Measurements from ENCODE around the gene PTCRA. TPM values are rescaled to one million over a fixed set of nuclear protein-coding genes. Genes with fewer than 3 reads are reported as not detected.

PTCRA gene
- total and polyA plus RNA-seq, 2 of the 4 experiments (the other 2 are of a cell fraction), result not detected

GRCh38 chr6:42962502-42963178 is 46.8 kb downstream of the PTCRA start:
- no peak overlapping the region for H3K9ac ChIP-seq (ENCODE audit: low read depth, low read length)
- H3K4me1 ChIP-seq (ENCODE audit: control insufficient read depth, insufficient read depth, low read length), result peaks cover 7% of the 10 kb centered on the region; the same call in 1 of the 2 replicates
- BruUV-seq (replicated peaks), result no TSS peak
- POLR2A ChIA-PET (ENCODE audit: unreplicated experiment), result no interaction called here
- H3K14ac ChIP-seq (replicated peaks; ENCODE audit: low read depth, low read length), result no peak overlapping the region
- H3K23ac ChIP-seq (ENCODE audit: low read depth, low read length), result no peak overlapping the region
- CTCF ChIA-PET, result no interaction called here
- H3K4me2 ChIP-seq (ENCODE audit: low read depth, low read length), result no peak overlapping the region
- no peaks in the 10 kb centered on the region for H3K27me3 ChIP-seq (ENCODE audit: control insufficient read depth, insufficient read depth, low read length)
- no peak overlapping the region for H2AFZ ChIP-seq (replicated peaks; ENCODE audit: low read length, poor library complexity)
- no peak overlapping the region for H3K18ac ChIP-seq (ENCODE audit: low read depth, low read length)
- no peak overlapping the region for H4K5ac ChIP-seq (ENCODE audit: low read depth, low read length)
- H3K56ac ChIP-seq (ENCODE audit: extremely low read depth, insufficient read depth, low read length), result no peak overlapping the region
- H3K36me3 ChIP-seq (ENCODE audit: control insufficient read depth, insufficient read depth, low read length), result peaks cover 40% of the 10 kb centered on the region
- H2BK15ac ChIP-seq (ENCODE audit: low read depth, low read length), result no peak overlapping the region
- no peak overlapping the region for H3K27ac ChIP-seq (ENCODE audit: insufficient read depth, low read length)
- no peak overlapping the region for H3K4me3 ChIP-seq (ENCODE audit: insufficient read depth, low read depth, low read length)
- H2BK20ac ChIP-seq (ENCODE audit: low read depth, low read length), result no peak overlapping the region
- peaks cover 0 to 3% of the 10 kb centered on the region in 2 experiments; a peak in 1 of 4 replicates for H3K79me1 ChIP-seq (ENCODE audit: low read depth in 1 of 2, low read length in 2 of 2)
- no peak overlapping the region for H2BK5ac ChIP-seq (ENCODE audit: low read depth, low read length, poor library complexity, severe bottlenecking)
- H2BK120ac ChIP-seq (ENCODE audit: low read depth, low read length), result no peak overlapping the region
- no peaks in the 10 kb centered on the region for H3K9me1 ChIP-seq (ENCODE audit: insufficient read depth, low read length)
- intact Hi-C loops (cut with micrococcal nuclease), result no loop called here
- no peak overlapping the region for H3K4ac ChIP-seq (ENCODE audit: low read depth, low read length)
- 0 out of 2 replicates have a peak overlapping the region, but pooled peaks have one; percentile 12 for H4K91ac ChIP-seq (ENCODE audit: insufficient read depth, low read depth, low read length)
- H4K8ac ChIP-seq (ENCODE audit: low read depth in 2 of 2, low read length in 2 of 2), result no peak overlapping the region
- in situ Hi-C loops (cut with MboI; ENCODE audit: low sequenced_read_pairs), result no loop called here
- no peak overlapping the region for H2AK5ac ChIP-seq (ENCODE audit: low read depth, low read length)
- no peak for DNase-seq
- no peak for ATAC-seq (ENCODE audit: low read depth)
- H3K9me3 ChIP-seq (ENCODE audit: control insufficient read depth, insufficient read depth, low read length), result no peaks in the 10 kb centered on the region
- no peaks in the 10 kb centered on the region for H4K20me1 ChIP-seq (ENCODE audit: insufficient read depth, low read length)
- TF ChIP-seq CTCF (conservative IDR thresholded peaks at IDR 0.05; ENCODE audit: low read depth, low read length) (no peak), CEBPB (IDR thresholded peaks at IDR 0.05; ENCODE audit: low read depth, low read length) (no peak), BHLHE40 (IDR thresholded peaks at IDR 0.05; ENCODE audit: low read depth, low read length) (no peak), CHD1 (IDR thresholded peaks at IDR 0.05; ENCODE audit: low read depth, low read length) (no peak), USF2 (IDR thresholded peaks at IDR 0.05; ENCODE audit: low read depth, low read length) (no peak)
- no CpG with 5 or more reads among the region's 13 CpGs for WGBS, 2 experiments (ENCODE audit: extremely low coverage in 2 of 2, insufficient read length in 1 of 2)
- peak overlapping the region; percentile 72 for H2AK9ac ChIP-seq (replicated peaks; ENCODE audit: low read depth, low read length, poor library complexity)
- dilution Hi-C loops (cut with HindIII; ENCODE audit: low sequenced_read_pairs, unreplicated experiment), result no loop called here
